ENCODE data around the gene BIN1. TPM values are rescaled to one million over a fixed set of nuclear protein-coding genes. Genes with fewer than 3 reads are reported as not detected.

The BIN1 gene
- total RNA-seq, 6 experiments from 2014 or later: 22.6 to 26.1 (median 23.5) TPM

GRCh38 chr2:127058246-127058953, 48.6 kb downstream of the BIN1 start:
- TF ChIP-seq CTCF (IDR thresholded peaks at IDR 0.05): no peak
- DNase-seq: no peak
- Mint-ChIP-seq H3K9me3 (no peaks in the 10 kb centered on the region), H3K4me3 (no peak overlapping the region), H3K27ac (no peak overlapping the region), H3K36me3 (ENCODE audit: low read depth) (no peaks in the 10 kb centered on the region), H3K4me1 (ENCODE audit: low read depth) (peaks cover 6% of the 10 kb centered on the region; the same call in 1 of the 2 replicates), H3K27me3 (ENCODE audit: insufficient read depth) (peaks cover 5% of the 10 kb centered on the region)

GRCh38 chr2:127057371-127058245, 49.3 kb downstream of the BIN1 start:
- Mint-ChIP-seq H3K4me3 (no peak overlapping the region), H3K27me3 (ENCODE audit: insufficient read depth) (peaks cover 7% of the 10 kb centered on the region), H3K4me1 (ENCODE audit: low read depth) (peaks cover 6% of the 10 kb centered on the region; the same call in 1 of the 2 replicates), H3K27ac (no peak overlapping the region), H3K9me3 (no peaks in the 10 kb centered on the region), H3K36me3 (ENCODE audit: low read depth) (no peaks in the 10 kb centered on the region)
- no peak for TF ChIP-seq CTCF (IDR thresholded peaks at IDR 0.05)
- DNase-seq: no peak

GRCh38 chr2:127056631-127057370, 50.2 kb downstream of the BIN1 start:
- H3K27ac Mint-ChIP-seq: no peak overlapping the region
- H3K36me3 Mint-ChIP-seq (ENCODE audit: low read depth): no peaks in the 10 kb centered on the region
- peaks cover 7% of the 10 kb centered on the region for H3K27me3 Mint-ChIP-seq (ENCODE audit: insufficient read depth)
- H3K4me1 Mint-ChIP-seq (ENCODE audit: low read depth): peaks cover 6% of the 10 kb centered on the region; the same call in 1 of the 2 replicates
- no peak for DNase-seq
- H3K4me3 Mint-ChIP-seq: no peak overlapping the region
- no peaks in the 10 kb centered on the region for H3K9me3 Mint-ChIP-seq
- TF ChIP-seq CTCF (IDR thresholded peaks at IDR 0.05): no peak

- Mint-ChIP-seq H3K9me3 (no peaks in the 10 kb centered on the region), H3K36me3 (ENCODE audit: low read depth) (no peaks in the 10 kb centered on the region)
Observed at GRCh38 chr2:127056086-127056485, 50.9 kb downstream of the BIN1 start.

More at GRCh38 chr2:127056086-127056485, 50.9 kb downstream of the BIN1 start:
- Mint-ChIP-seq H3K27me3 (ENCODE audit: insufficient read depth) (peaks cover 7% of the 10 kb centered on the region), H3K27ac (no peak overlapping the region), H3K4me3 (no peak overlapping the region), H3K4me1 (ENCODE audit: low read depth) (no peaks in the 10 kb centered on the region)
- DNase-seq: no peak
- TF ChIP-seq CTCF (IDR thresholded peaks at IDR 0.05): no peak

All from HFFc6 (cell line).